GM23338 (cell line): ENCODE results near the gene SARS1. TPM values are rescaled to one million over a fixed set of nuclear protein-coding genes. Genes with fewer than 3 reads are reported as not detected.

ENCODE experiments used
- ATAC-seq: fragments of 200-7000 bp; cut with Tn5 transposase; 3 replicates; pipeline ENCODE4 v1.9.1; 2020
- DNase-seq: peaks from one replicate; pipeline ENCODE4 v3.0.0-alpha.2; 2015; ENCODE audit warnings: low spot score
- H2AFZ ChIP-seq: fragments of 200-600 bp; sonication (generic); 2 replicates; pipeline ENCODE4 v1.8.0; 2016; ENCODE audit warnings: antibody characterized with exemption, mild to moderate bottlenecking, moderate library complexity
- H3F3A ChIP-seq: fragments of 200-600 bp; sonication (generic); replicated peaks from 2 replicates; pipeline ENCODE4 v1.8.0; 2017; ENCODE audit warnings: antibody characterized with exemption, mixed run types, low read depth
- H3K27ac ChIP-seq: fragments of 200-600 bp; sonication (generic); 2 replicates; pipeline ENCODE4 v1.6.1; 2016; ENCODE audit warnings: low read depth
- H3K27me3 ChIP-seq: fragments of 200-600 bp; sonication (generic); 2 replicates; pipeline ENCODE4 v1.8.0; 2016; ENCODE audit warnings: mild to moderate bottlenecking, mixed run types, moderate library complexity; ENCODE audit not compliant: insufficient read depth
- H3K36me3 ChIP-seq: fragments of 200-600 bp; sonication (generic); 2 replicates; pipeline ENCODE4 v1.8.0; 2016; ENCODE audit warnings: mild to moderate bottlenecking; ENCODE audit not compliant: insufficient read depth
- H3K4me1 ChIP-seq: fragments of 200-600 bp; sonication (generic); 2 replicates; pipeline ENCODE4 v1.8.0; 2016; ENCODE audit warnings: mild to moderate bottlenecking, moderate library complexity; ENCODE audit not compliant: insufficient read depth
- H3K4me2 ChIP-seq: fragments of 200-600 bp; sonication (generic); 2 replicates; pipeline ENCODE4 v1.7.1; 2017; ENCODE audit warnings: mixed run types
- H3K4me3 ChIP-seq: fragments of 200-600 bp; sonication (generic); 2 replicates; pipeline ENCODE4 v1.6.1; 2016; ENCODE audit warnings: mixed run types
- H3K79me2 ChIP-seq: fragments of 200-600 bp; sonication (generic); replicated peaks from 2 replicates; pipeline ENCODE4 v1.8.0; 2017; ENCODE audit warnings: mild to moderate bottlenecking; ENCODE audit not compliant: insufficient read depth
- H3K9me2 ChIP-seq: fragments of 200-600 bp; sonication (generic); 2 replicates; pipeline ENCODE4 v1.8.0; 2017; ENCODE audit not compliant: insufficient read depth
- H4K20me1 ChIP-seq: fragments of 200-600 bp; sonication (generic); replicated peaks from 2 replicates; pipeline ENCODE4 v1.8.0; 2017; ENCODE audit warnings: mild to moderate bottlenecking; ENCODE audit not compliant: insufficient read depth
- H3K27ac Mint-ChIP-seq: 2 replicates; pipeline ENCODE4 v1.8.0; 2020; ENCODE audit warnings: inconsistent platforms, mild to moderate bottlenecking, moderate library complexity, mixed read lengths
- H3K27me3 Mint-ChIP-seq: 3 replicates; pipeline ENCODE4 v1.8.0; 2022; ENCODE audit warnings: low read depth, mild to moderate bottlenecking, moderate library complexity, mixed read lengths, inconsistent platforms; ENCODE audit not compliant: insufficient read depth, poor library complexity
- H3K36me3 Mint-ChIP-seq: 3 replicates; pipeline ENCODE4 v1.8.0; 2021; ENCODE audit warnings: low read depth, mild to moderate bottlenecking, inconsistent platforms, moderate library complexity, mixed read lengths
- H3K4me1 Mint-ChIP-seq: 3 replicates; pipeline ENCODE4 v1.8.0; 2020; ENCODE audit warnings: mild to moderate bottlenecking, inconsistent platforms, mixed read lengths
- H3K4me3 Mint-ChIP-seq: 3 replicates; pipeline ENCODE4 v1.8.0; 2021; ENCODE audit warnings: moderate library complexity, mild to moderate bottlenecking, inconsistent platforms, mixed read lengths
- H3K9me3 Mint-ChIP-seq: 3 replicates; pipeline ENCODE4 v1.8.0; 2020; ENCODE audit warnings: moderate library complexity, mild to moderate bottlenecking, inconsistent platforms, mixed read lengths
- CREB1 ChIP-seq: fragments of 250-450 bp; sonication (Bioruptor Pico); IDR thresholded peaks from 2 replicates; pipeline ENCODE4 v1.5.0; 2020; ENCODE audit warnings: low read depth, mild to moderate bottlenecking, moderate library complexity
- EZH2 ChIP-seq: fragments of 200-600 bp; sonication (generic); IDR thresholded peaks from one replicate; pipeline ENCODE4 v1.8.0; 2017; ENCODE audit warnings: antibody characterized with exemption, mild to moderate bottlenecking, low read depth; ENCODE audit not compliant: unreplicated experiment
- EZH2phosphoT487 ChIP-seq: fragments of 200-600 bp; sonication (generic); IDR thresholded peaks from one replicate; pipeline ENCODE4 v1.8.1; 2018; ENCODE audit warnings: antibody characterized with exemption; ENCODE audit not compliant: unreplicated experiment
- JUNB ChIP-seq: IDR thresholded peaks from one replicate; pipeline ENCODE4 v1.6.1; 2016; ENCODE audit warnings: antibody characterized with exemption; ENCODE audit not compliant: unreplicated experiment
- NANOG ChIP-seq: IDR thresholded peaks from 2 replicates; pipeline ENCODE4 v1.6.1; 2016; ENCODE audit warnings: antibody characterized with exemption, borderline replicate concordance
- POLR2AphosphoS5 ChIP-seq: IDR thresholded peaks from 2 replicates; pipeline ENCODE4 v1.6.1; 2016; ENCODE audit warnings: antibody characterized with exemption, low read depth
- REST ChIP-seq: IDR thresholded peaks from one replicate; pipeline ENCODE4 v1.6.1; 2018; ENCODE audit warnings: antibody characterized with exemption; ENCODE audit not compliant: unreplicated experiment
- STAT1 ChIP-seq: IDR thresholded peaks from one replicate; pipeline ENCODE4 v1.6.1; 2016; ENCODE audit warnings: antibody characterized with exemption; ENCODE audit not compliant: unreplicated experiment
- ZNF331 ChIP-seq: fragments of 250-450 bp; sonication (Bioruptor Pico); IDR thresholded peaks from 2 replicates; pipeline ENCODE4 v1.5.0; 2020; ENCODE audit warnings: low read depth, mild to moderate bottlenecking, moderate library complexity
- ZNF462 ChIP-seq: fragments of 250-450 bp; sonication (Bioruptor Pico); IDR thresholded peaks from 2 replicates; pipeline ENCODE4 v1.5.0; 2020; ENCODE audit warnings: mild to moderate bottlenecking, moderate library complexity
- polyA plus RNA-seq: library from polyadenylated mRNA; unstranded; fragments of >200 nt; fragmentation: Nextera tagmentation; extraction: Ambion mirVana; gene quantifications from 2 replicates; pipeline ENCODE4 v1.2.1, GENCODE V29; 2016
- total RNA-seq: library from RNA; depleted of rRNA; stranded (reverse); fragments of >200 nt; shearing (Covaris generic); gene quantifications from 2 replicates; pipeline ENCODE4 v1.2.3, GENCODE V29; 2014
- TF ChIP-seq, protein P1 (sequence below), 2 experiments: fragments of 200-600 bp in 1 of 2; sonication (generic) in 1 of 2; conservative IDR thresholded peaks; 2 replicates each; pipeline versions ENCODE4 v1.5.1 to v1.6.1; 2016 to 2017; ENCODE audit warnings: antibody characterized with exemption in 2 of 2, low read depth in 2 of 2, mild to moderate bottlenecking in 2 of 2, moderate library complexity in 1 of 2

SARS1 gene
- total and polyA plus RNA-seq, 2 experiments from 2014 or later = 141 to 166 TPM

DNA sequence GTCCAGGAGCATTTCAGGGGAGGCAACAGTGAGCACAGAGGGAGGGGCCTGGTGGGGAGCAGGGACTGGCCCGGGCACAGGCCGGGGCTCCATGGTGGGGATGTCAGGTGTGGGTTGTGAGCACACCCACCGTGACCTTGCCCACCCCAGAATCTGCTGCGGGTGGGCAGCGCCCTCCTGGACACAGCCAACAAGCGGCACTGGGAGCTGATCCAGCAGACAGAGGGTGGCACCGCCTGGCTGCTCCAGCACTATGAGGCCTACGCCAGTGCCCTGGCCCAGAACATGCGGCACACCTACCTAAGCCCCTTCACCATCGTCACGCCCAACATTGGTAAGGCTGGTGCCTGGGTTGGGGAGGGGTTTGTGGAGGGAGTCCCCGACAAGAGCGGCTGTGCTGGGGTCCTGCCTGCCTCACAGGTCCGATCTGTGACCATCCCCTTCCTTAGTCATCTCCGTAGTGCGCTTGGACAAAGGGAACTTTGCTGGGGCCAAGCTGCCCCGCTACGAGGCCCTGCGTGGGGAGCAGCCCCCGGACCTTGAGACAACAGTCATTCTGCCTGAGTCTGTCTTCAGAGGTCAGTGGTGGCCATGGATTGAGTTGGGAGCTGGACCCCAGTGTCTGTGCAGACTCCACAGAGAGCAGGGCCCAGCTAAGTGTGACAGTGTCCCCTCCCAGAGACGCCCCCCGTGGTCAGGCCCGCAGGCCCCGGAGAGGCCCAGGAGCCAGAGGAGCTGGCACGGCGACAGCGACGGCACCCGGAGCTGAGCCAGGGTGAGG is 54.9 kb downstream of the SARS1 start:
- DNase-seq = no peak
- Histone ChIP-seq H3K27ac (no peak overlapping the region), H3K4me1 (no peaks in the 10 kb centered on the region; the same call in 1 of the 2 replicates), H3K4me2 (no peak overlapping the region), H3K9me2 (no peaks in the 10 kb centered on the region), H3K27me3 (no peaks in the 10 kb centered on the region), H2AFZ (no peak overlapping the region), H4K20me1 (no peaks in the 10 kb centered on the region), H3K4me3 (no peak overlapping the region), H3F3A (no peaks in the 10 kb centered on the region), H3K79me2 (no peaks in the 10 kb centered on the region), H3K36me3 (no peaks in the 10 kb centered on the region)
- H3K9me3 Mint-ChIP-seq = no peaks in the 10 kb centered on the region; the same call in 2 of the 3 replicates
- ATAC-seq = no peak
- peaks cover 19% of the 10 kb centered on the region for H3K36me3 Mint-ChIP-seq
- H3K4me3 Mint-ChIP-seq = no peak overlapping the region
- peaks cover 7% of the 10 kb centered on the region for H3K27me3 Mint-ChIP-seq
- TF ChIP-seq POLR2AphosphoS5 (no peak), JUNB (no peak), CREB1 (CRISPR knock-in tag) (no peak), STAT1 (no peak), EZH2phosphoT487 (no peak), EZH2 (no peak), NANOG (no peak), REST (no peak), ZNF462 (CRISPR knock-in tag) (no peak), ZNF331 (no peak)
- TF ChIP-seq, protein P1, sequence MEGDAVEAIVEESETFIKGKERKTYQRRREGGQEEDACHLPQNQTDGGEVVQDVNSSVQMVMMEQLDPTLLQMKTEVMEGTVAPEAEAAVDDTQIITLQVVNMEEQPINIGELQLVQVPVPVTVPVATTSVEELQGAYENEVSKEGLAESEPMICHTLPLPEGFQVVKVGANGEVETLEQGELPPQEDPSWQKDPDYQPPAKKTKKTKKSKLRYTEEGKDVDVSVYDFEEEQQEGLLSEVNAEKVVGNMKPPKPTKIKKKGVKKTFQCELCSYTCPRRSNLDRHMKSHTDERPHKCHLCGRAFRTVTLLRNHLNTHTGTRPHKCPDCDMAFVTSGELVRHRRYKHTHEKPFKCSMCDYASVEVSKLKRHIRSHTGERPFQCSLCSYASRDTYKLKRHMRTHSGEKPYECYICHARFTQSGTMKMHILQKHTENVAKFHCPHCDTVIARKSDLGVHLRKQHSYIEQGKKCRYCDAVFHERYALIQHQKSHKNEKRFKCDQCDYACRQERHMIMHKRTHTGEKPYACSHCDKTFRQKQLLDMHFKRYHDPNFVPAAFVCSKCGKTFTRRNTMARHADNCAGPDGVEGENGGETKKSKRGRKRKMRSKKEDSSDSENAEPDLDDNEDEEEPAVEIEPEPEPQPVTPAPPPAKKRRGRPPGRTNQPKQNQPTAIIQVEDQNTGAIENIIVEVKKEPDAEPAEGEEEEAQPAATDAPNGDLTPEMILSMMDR (conservative IDR thresholded peaks at IDR 0.05; ENCODE audit: low read depth in 2 of 2) = no peak
- H3K4me1 Mint-ChIP-seq = peaks cover 3% of the 10 kb centered on the region; the same call in 1 of the 3 replicates
- no peak overlapping the region for H3K27ac Mint-ChIP-seq
